HepG2 (cell line): ENCODE results near the gene FBXW4. TPM values are rescaled to one million over a fixed set of nuclear protein-coding genes. Genes with fewer than 3 reads are reported as not detected.

Experiments used
- ATAC-seq: fragments of 200-7000 bp; cut with Tn5 transposase; 3 replicates; pipeline ENCODE4 v1.9.1; 2020; ENCODE audit warnings: mild to moderate bottlenecking, moderate library complexity
- BruUV-seq: library from RNA; stranded (reverse); fragments of 400-500 nt; replicated peaks from 2 replicates; lab custom pipeline; 2021; lab: Mats Ljungman, UMichigan
- CTCF ChIA-PET: fragments of 300-600 bp; formaldehyde crosslinking; extraction: SDS; loops from one replicate; lab custom pipeline; 2021; ENCODE audit warnings: low total read pairs, inconsistent platforms, low intra/inter-chr PET ratio; lab: Yijun Ruan, JAX
- POLR2A ChIA-PET: fragments of 350-600 bp; sonication (Branson Sonifier 250); formaldehyde crosslinking; loops from one replicate; lab custom pipeline; 2020; ENCODE audit warnings: antibody characterized with exemption, inconsistent platforms; lab: Yijun Ruan, JAX
- DNase-seq: peaks from one replicate; pipeline ENCODE4 v3.0.0-alpha.2; 2015; ENCODE audit warnings: low spot score
- FAIRE-seq: peaks from 3 replicates; lab custom pipeline; 2011; peaks lifted over from hg19 to GRCh38; lab: Jason Lieb, UNC
- H2AFZ ChIP-seq: one replicate; pipeline ENCODE4 v1.6.1; 2011; ENCODE audit warnings: low read length, inconsistent platforms
- H3K27ac ChIP-seq: fragments of 300-600 bp; 3 replicates; pipeline ENCODE4 v1.8.0; 2011; ENCODE audit warnings: mixed run types, mild to moderate bottlenecking, mixed read lengths, low read length, inconsistent platforms; ENCODE audit not compliant: insufficient read depth; ENCODE audit errors: extremely low read length
- H3K27me3 ChIP-seq, 2 experiments: fragments of 200-600 bp in 1 of 2; 2 replicates in 1 of 2; 3 replicates in 1 of 2; pipeline versions ENCODE4 v1.6.0 to v1.8.0; 2011; ENCODE audit warnings: low read length in 2 of 2, mild to moderate bottlenecking in 2 of 2, moderate library complexity in 2 of 2, inconsistent platforms in 1 of 2; ENCODE audit not compliant: insufficient read depth in 2 of 2, control insufficient read depth in 1 of 2
- H3K36me3 ChIP-seq, 2 experiments: fragments of 200-600 bp in 1 of 2; replicated peaks in 1 of 2; 2 replicates in 1 of 2; 3 replicates in 1 of 2; pipeline versions ENCODE4 v1.5.1 to v1.8.0; 2011; ENCODE audit warnings: low read length in 2 of 2, inconsistent platforms in 1 of 2; ENCODE audit not compliant: insufficient read depth in 2 of 2, control insufficient read depth in 1 of 2
- H3K4me1 ChIP-seq: 2 replicates; pipeline ENCODE4 v1.5.1; 2012; ENCODE audit warnings: low read length, inconsistent platforms; ENCODE audit not compliant: insufficient read depth
- H3K4me2 ChIP-seq: 2 replicates; pipeline ENCODE4 v1.6.0; 2011; ENCODE audit warnings: low read depth, low read length, inconsistent platforms
- H3K4me3 ChIP-seq, 3 experiments: fragments of 200-600 bp in 1 of 3; sonication (generic), shearing (Covaris generic) in 1 of 3; replicated peaks in 1 of 3; 2 replicates each; pipeline ENCODE4 v1.5.1; 2011 to 2016; ENCODE audit warnings: low read length in 3 of 3, inconsistent platforms in 2 of 3, low read depth in 2 of 3, mild to moderate bottlenecking in 2 of 3, control low read depth in 1 of 3, mixed read lengths in 1 of 3; ENCODE audit not compliant: insufficient read depth in 1 of 3
- H3K79me2 ChIP-seq: one replicate; pipeline ENCODE4 v1.6.1; 2011; ENCODE audit warnings: low read length, inconsistent platforms; ENCODE audit not compliant: insufficient read depth
- H3K9ac ChIP-seq: 2 replicates; pipeline ENCODE4 v1.6.0; 2011; ENCODE audit warnings: mild to moderate bottlenecking, low read depth, low read length, inconsistent platforms; ENCODE audit not compliant: insufficient read depth
- H3K9me3 ChIP-seq: 2 replicates; pipeline ENCODE4 v1.5.1; 2012; ENCODE audit warnings: mild to moderate bottlenecking, low read length
- H4K20me1 ChIP-seq: 2 replicates; pipeline ENCODE4 v1.6.0; 2011; ENCODE audit warnings: inconsistent platforms, mild to moderate bottlenecking, low read length, moderate library complexity; ENCODE audit not compliant: insufficient read depth
- ATAD3A ChIP-seq: sonication (generic); formaldehyde crosslinking; IDR thresholded peaks from 2 replicates; pipeline ENCODE4 v1.4.0; 2020; ENCODE audit warnings: missing genetic modification reagents
- CBX1 ChIP-seq: IDR thresholded peaks from one replicate; pipeline ENCODE4 v1.6.1; 2016; ENCODE audit warnings: antibody characterized with exemption, low read depth
- KLF6 ChIP-seq: IDR thresholded peaks from 2 replicates; pipeline ENCODE4 v1.8.0; 2016; ENCODE audit warnings: missing biosample characterization, missing genetic modification reagents
- SIN3B ChIP-seq: fragments of 150-350 bp; IDR thresholded peaks from 2 replicates; pipeline ENCODE4 v1.6.1; 2014; ENCODE audit warnings: low read length
- TARDBP ChIP-seq: sonication (generic); formaldehyde crosslinking; IDR thresholded peaks from 2 replicates; pipeline ENCODE4 v1.8.0; 2022; ENCODE audit warnings: mild to moderate bottlenecking, missing genetic modification reagents
- ZNF253 ChIP-seq: sonication (generic); formaldehyde crosslinking; IDR thresholded peaks from 2 replicates; pipeline ENCODE4 v1.8.0; 2022; ENCODE audit warnings: mild to moderate bottlenecking, missing genetic modification reagents, borderline replicate concordance
- ZNF501 ChIP-seq: sonication (generic); formaldehyde crosslinking; IDR thresholded peaks from 2 replicates; pipeline ENCODE4 v1.5.1; 2020; ENCODE audit warnings: mild to moderate bottlenecking, moderate library complexity, missing genetic modification reagents
- WGBS: methylation state at CpG from one replicate; pipeline ENCODE4 v1.1.6; 2017; ENCODE audit warnings: low lambda C conversion rate; 5-methylcytosine and 5-hydroxymethylcytosine counted together
- in situ Hi-C: cut with HindIII; loops from 2 replicates; pipeline ENCODE4 v1.10.0; 2017; ENCODE audit warnings: low pct_unique_long_range_greater_than_20kb; ENCODE audit not compliant: extremely low pct_ligation_motif_present
- intact Hi-C: fragments of 100-400 bp; cut with micrococcal nuclease; formaldehyde crosslinking; loops from one replicate; pipeline ENCODE4 v1.10.0; 2022; ENCODE audit not compliant: unreplicated experiment
- polyA plus RNA-seq, 8 experiments: library from polyadenylated mRNA; depleted of rRNA in 3 of 8; stranded (reverse) in 7 of 8; unstranded in 1 of 8; fragments of >200 nt; fragmentation: Illumina TruSeq in 4 of 8; extraction: Trizol in 4 of 8; gene quantifications; 2 replicates each; pipeline versions ENCODE4 v1.2.1 to v1.2.3, GENCODE V29; 2011 to 2016; ENCODE audit warnings: low read depth in 4 of 8, missing spikeins in 1 of 8, mixed read lengths in 1 of 8; ENCODE audit not compliant: insufficient read depth in 1 of 8
- total RNA-seq, 5 experiments: library from RNA; depleted of rRNA; stranded (reverse); fragments of >200 nt; fragmentation: Illumina TruSeq; extraction: Trizol; gene quantifications; 2 replicates each; pipeline ENCODE4 v1.2.3, GENCODE V29; 2016; ENCODE audit warnings: low read depth in 1 of 5
- TF ChIP-seq, protein P1 (sequence below): sonication (generic); formaldehyde crosslinking; IDR thresholded peaks from 2 replicates; pipeline ENCODE4 v1.5.1; 2020; ENCODE audit warnings: missing genetic modification reagents, mild to moderate bottlenecking, borderline replicate concordance
- TF ChIP-seq, protein P2 (sequence below): sonication (generic); formaldehyde crosslinking; IDR thresholded peaks from 2 replicates; pipeline ENCODE4; 2020; ENCODE audit warnings: missing genetic modification reagents, mild to moderate bottlenecking, borderline replicate concordance
- TF ChIP-seq, protein P3 (sequence below): sonication (generic); formaldehyde crosslinking; IDR thresholded peaks from 2 replicates; pipeline ENCODE4 v1.9.0; 2021; ENCODE audit warnings: mild to moderate bottlenecking, missing genetic modification reagents
- TF ChIP-seq, protein P4 (sequence below): sonication (generic); formaldehyde crosslinking; IDR thresholded peaks from 2 replicates; pipeline ENCODE4 v1.4.0; 2020; ENCODE audit warnings: missing genetic modification reagents

Gene FBXW4
- total and polyA plus RNA-seq, 2 of the 13 experiments (the other 11 are each of a cell fraction or from before 2014, with no cell fraction given): 23.5 to 33.7 TPM

DNA sequence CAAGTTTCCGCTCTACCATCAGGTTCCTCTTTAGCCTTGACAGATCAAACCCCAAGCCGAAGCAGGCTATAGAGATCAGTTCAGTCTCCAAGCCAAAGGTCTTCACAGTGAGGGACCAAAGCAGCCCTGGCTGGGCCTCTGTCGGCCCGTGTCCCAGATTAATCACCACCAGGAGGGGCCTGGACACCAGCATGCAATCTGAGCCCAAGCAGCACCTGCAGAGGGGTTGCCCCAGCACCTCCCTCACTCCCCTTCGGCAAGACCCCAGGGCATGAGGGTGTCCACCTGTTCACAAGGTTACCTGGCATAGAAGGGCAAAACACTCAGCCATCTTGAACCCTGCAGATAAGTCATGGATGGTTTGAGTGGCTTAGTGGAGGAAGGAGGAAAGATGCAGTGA is 36.0 kb downstream of the FBXW4 start:
- FAIRE-seq: no peak
- intact Hi-C loops: no loop called here
- BruUV-seq: no TSS peak
- no peaks in the 10 kb centered on the region for H3K9me3 ChIP-seq
- no peak for DNase-seq
- ATAC-seq: no peak
- in situ Hi-C loops: no loop called here
- POLR2A ChIA-PET: no interaction called here
- CTCF ChIA-PET: no interaction called here
- no peak overlapping the region for H2AFZ ChIP-seq
- peaks cover 0 to 1% of the 10 kb centered on the region in 2 experiments; a peak in 1 of 5 replicates for H3K27me3 ChIP-seq
- H3K9ac ChIP-seq: no peak overlapping the region
- no peak overlapping the region for H3K27ac ChIP-seq
- H3K4me1 ChIP-seq: no peaks in the 10 kb centered on the region
- TF ChIP-seq, protein P1, sequence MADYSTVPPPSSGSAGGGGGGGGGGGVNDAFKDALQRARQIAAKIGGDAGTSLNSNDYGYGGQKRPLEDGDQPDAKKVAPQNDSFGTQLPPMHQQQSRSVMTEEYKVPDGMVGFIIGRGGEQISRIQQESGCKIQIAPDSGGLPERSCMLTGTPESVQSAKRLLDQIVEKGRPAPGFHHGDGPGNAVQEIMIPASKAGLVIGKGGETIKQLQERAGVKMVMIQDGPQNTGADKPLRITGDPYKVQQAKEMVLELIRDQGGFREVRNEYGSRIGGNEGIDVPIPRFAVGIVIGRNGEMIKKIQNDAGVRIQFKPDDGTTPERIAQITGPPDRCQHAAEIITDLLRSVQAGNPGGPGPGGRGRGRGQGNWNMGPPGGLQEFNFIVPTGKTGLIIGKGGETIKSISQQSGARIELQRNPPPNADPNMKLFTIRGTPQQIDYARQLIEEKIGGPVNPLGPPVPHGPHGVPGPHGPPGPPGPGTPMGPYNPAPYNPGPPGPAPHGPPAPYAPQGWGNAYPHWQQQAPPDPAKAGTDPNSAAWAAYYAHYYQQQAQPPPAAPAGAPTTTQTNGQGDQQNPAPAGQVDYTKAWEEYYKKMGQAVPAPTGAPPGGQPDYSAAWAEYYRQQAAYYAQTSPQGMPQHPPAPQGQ (CRISPR knock-in tag): no peak
- TF ChIP-seq, protein P2, sequence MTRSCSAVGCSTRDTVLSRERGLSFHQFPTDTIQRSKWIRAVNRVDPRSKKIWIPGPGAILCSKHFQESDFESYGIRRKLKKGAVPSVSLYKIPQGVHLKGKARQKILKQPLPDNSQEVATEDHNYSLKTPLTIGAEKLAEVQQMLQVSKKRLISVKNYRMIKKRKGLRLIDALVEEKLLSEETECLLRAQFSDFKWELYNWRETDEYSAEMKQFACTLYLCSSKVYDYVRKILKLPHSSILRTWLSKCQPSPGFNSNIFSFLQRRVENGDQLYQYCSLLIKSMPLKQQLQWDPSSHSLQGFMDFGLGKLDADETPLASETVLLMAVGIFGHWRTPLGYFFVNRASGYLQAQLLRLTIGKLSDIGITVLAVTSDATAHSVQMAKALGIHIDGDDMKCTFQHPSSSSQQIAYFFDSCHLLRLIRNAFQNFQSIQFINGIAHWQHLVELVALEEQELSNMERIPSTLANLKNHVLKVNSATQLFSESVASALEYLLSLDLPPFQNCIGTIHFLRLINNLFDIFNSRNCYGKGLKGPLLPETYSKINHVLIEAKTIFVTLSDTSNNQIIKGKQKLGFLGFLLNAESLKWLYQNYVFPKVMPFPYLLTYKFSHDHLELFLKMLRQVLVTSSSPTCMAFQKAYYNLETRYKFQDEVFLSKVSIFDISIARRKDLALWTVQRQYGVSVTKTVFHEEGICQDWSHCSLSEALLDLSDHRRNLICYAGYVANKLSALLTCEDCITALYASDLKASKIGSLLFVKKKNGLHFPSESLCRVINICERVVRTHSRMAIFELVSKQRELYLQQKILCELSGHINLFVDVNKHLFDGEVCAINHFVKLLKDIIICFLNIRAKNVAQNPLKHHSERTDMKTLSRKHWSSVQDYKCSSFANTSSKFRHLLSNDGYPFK (CRISPR knock-in tag): no peak
- TF ChIP-seq ATAD3A (CRISPR knock-in tag) (no peak), ZNF501 (CRISPR knock-in tag) (no peak), TARDBP (CRISPR knock-in tag) (no peak), SIN3B (no peak), CBX1 (no peak), KLF6 (CRISPR knock-in tag) (no peak), ZNF253 (CRISPR knock-in tag) (no peak)
- TF ChIP-seq, protein P3, sequence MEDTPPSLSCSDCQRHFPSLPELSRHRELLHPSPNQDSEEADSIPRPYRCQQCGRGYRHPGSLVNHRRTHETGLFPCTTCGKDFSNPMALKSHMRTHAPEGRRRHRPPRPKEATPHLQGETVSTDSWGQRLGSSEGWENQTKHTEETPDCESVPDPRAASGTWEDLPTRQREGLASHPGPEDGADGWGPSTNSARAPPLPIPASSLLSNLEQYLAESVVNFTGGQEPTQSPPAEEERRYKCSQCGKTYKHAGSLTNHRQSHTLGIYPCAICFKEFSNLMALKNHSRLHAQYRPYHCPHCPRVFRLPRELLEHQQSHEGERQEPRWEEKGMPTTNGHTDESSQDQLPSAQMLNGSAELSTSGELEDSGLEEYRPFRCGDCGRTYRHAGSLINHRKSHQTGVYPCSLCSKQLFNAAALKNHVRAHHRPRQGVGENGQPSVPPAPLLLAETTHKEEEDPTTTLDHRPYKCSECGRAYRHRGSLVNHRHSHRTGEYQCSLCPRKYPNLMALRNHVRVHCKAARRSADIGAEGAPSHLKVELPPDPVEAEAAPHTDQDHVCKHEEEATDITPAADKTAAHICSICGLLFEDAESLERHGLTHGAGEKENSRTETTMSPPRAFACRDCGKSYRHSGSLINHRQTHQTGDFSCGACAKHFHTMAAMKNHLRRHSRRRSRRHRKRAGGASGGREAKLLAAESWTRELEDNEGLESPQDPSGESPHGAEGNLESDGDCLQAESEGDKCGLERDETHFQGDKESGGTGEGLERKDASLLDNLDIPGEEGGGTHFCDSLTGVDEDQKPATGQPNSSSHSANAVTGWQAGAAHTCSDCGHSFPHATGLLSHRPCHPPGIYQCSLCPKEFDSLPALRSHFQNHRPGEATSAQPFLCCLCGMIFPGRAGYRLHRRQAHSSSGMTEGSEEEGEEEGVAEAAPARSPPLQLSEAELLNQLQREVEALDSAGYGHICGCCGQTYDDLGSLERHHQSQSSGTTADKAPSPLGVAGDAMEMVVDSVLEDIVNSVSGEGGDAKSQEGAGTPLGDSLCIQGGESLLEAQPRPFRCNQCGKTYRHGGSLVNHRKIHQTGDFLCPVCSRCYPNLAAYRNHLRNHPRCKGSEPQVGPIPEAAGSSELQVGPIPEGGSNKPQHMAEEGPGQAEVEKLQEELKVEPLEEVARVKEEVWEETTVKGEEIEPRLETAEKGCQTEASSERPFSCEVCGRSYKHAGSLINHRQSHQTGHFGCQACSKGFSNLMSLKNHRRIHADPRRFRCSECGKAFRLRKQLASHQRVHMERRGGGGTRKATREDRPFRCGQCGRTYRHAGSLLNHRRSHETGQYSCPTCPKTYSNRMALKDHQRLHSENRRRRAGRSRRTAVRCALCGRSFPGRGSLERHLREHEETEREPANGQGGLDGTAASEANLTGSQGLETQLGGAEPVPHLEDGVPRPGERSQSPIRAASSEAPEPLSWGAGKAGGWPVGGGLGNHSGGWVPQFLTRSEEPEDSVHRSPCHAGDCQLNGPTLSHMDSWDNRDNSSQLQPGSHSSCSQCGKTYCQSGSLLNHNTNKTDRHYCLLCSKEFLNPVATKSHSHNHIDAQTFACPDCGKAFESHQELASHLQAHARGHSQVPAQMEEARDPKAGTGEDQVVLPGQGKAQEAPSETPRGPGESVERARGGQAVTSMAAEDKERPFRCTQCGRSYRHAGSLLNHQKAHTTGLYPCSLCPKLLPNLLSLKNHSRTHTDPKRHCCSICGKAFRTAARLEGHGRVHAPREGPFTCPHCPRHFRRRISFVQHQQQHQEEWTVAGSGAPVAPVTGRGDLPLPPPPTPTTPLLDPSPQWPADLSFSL (CRISPR knock-in tag): no peak
- TF ChIP-seq, protein P4, sequence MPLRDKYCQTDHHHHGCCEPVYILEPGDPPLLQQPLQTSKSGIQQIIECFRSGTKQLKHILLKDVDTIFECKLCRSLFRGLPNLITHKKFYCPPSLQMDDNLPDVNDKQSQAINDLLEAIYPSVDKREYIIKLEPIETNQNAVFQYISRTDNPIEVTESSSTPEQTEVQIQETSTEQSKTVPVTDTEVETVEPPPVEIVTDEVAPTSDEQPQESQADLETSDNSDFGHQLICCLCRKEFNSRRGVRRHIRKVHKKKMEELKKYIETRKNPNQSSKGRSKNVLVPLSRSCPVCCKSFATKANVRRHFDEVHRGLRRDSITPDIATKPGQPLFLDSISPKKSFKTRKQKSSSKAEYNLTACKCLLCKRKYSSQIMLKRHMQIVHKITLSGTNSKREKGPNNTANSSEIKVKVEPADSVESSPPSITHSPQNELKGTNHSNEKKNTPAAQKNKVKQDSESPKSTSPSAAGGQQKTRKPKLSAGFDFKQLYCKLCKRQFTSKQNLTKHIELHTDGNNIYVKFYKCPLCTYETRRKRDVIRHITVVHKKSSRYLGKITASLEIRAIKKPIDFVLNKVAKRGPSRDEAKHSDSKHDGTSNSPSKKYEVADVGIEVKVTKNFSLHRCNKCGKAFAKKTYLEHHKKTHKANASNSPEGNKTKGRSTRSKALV: no peak
- TF ChIP-seq, all 625 proteins: peak for 0
- H4K20me1 ChIP-seq: no peaks in the 10 kb centered on the region
- no peak overlapping the region for H3K4me2 ChIP-seq
- WGBS: 95% methylated on average over 2 of the region's 5 CpGs
- H3K79me2 ChIP-seq: no peaks in the 10 kb centered on the region
- H3K36me3 ChIP-seq: peaks cover 8 to 50% of the 10 kb centered on the region in 2 experiments; a peak in 4 of 5 replicates
- H3K4me3 ChIP-seq: no peak overlapping the region
